GM19193 (cell line): ENCODE results near the gene MRPL21.

ENCODE experiments used
- POLR2A ChIP-seq: IDR thresholded peaks from 4 replicates; pipeline ENCODE4 v1.6.1; 2011; ENCODE audit not compliant: insufficient read depth, insufficient read length; ENCODE audit errors: extremely low read depth

The MRPL21 gene

DNA sequence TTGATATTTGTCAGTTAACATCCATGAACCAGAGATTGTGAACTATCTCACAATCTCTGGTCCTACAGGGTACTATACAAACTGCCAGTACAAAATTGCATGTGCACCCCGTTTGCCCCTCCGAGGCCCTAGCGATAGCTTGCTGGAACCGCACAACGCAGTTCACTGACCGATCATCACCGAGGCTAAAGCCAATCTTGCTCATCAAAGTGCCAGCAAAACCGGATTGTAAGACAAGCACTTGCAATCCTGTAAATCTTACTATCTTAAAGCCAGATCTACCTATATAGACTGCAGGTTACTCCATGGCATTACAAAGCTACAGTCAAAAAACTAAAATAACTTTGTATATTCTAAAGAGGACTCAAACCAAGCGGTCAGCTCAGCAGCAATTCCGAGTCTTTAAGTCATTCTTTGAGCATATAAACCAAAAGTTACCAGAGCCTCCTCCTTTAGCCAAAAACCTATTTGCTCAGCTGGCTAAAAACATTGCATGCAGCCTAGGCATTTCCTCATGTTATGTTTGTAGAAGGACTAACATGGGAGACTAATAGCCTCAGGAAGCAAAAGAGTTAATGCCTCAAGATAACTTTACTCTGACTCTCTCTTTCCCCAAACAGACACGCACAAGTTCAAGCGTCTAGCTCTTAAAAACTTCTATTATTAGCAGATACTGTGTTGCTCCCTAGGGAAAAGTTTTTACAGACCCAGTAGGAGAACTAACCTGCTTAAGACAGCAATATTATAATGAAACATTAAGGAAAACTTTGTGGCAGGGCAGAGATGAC, 31.2 kb downstream of the MRPL21 start:
- TF ChIP-seq POLR2A: no peak

DNA sequence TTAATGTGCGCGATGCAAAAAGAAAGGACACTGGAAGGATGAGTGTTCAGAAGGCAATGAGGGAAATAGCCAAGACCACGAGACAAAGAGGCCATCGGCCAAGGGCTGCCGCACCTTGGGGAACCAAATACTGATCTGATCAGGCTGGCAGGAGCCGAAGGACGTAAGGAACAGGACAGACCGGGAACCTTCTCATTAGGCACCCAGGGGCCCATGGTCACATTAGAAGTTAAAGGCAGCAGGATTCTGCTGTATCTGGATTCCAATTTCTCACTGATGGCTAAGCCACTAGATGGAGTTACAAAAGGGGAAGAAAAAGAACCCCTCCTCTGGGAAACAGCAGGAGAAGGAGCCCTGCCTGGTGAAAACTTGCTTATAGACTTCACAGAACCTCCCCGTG, 33.2 kb downstream of the MRPL21 start:
- no peak for TF ChIP-seq POLR2A

DNA sequence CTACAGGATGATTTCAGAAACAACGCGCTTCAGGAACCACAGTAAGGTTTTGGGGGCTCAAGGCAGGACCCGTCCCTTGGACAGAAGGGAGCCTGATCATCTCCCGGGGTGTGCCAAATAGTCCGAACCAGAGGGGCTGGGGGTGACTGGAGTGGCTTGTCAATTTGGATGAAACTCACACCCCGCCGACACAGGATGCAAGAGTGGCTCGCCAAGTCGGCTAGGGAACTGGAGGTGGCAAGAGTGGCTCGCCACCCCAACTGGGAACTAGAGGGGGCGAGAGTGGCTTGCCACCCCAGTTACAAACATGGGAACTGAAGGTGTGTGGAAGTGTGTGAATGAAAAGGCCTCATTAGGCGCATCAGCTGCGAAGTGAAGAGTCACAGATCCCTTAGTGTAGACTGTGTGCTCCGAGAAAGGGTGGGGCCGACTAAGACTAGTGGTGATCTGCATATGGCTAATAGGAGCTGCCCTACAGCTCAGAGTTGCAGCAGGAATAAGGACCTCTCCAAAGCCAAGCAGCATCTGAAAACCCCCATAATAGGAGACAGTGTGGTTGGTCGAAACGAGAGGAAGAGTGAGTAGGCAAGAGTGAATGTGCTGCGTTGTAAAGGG, 35.3 kb downstream of the MRPL21 start:
- TF ChIP-seq POLR2A: no peak

DNA sequence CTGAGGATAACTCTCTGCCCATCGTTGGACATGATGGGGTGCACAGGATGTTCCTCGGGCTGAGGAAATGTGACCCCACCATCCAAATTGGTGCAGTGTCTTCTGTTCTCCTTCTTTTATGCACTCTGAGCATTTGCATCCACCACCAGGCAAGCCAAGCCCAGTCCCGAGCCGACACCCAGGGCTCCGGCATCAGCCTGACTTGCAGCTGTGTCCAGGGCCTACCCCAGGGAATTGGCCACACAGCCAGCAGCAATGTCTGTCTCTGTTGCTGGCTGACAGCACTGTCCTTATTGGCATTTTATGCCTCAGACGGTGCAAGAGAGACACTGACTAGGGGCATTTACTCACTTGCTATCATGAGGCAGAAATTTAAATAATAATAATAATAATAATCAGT, 36.6 kb downstream of the MRPL21 start:
- no peak for TF ChIP-seq POLR2A

DNA sequence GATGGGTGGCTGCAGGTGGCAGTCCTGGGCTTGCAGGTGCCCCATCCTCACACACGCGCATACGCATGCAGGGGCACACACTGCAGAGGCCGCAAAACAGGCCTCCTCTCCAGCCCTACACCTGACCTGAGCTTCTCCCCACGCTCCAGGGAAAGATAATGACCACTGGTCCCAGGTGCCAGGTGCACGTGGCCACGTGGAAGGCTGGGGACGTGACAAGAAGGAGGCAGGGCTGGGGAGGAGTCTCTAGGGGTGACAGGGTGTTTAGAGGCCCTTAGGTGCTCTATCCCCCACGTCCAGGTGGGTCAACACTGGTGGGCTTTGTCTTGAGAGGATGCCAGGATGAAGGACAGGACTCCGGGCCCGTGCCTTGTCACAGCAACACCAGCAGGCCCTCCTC, 38.4 kb downstream of the MRPL21 start:
- no peak for TF ChIP-seq POLR2A

DNA sequence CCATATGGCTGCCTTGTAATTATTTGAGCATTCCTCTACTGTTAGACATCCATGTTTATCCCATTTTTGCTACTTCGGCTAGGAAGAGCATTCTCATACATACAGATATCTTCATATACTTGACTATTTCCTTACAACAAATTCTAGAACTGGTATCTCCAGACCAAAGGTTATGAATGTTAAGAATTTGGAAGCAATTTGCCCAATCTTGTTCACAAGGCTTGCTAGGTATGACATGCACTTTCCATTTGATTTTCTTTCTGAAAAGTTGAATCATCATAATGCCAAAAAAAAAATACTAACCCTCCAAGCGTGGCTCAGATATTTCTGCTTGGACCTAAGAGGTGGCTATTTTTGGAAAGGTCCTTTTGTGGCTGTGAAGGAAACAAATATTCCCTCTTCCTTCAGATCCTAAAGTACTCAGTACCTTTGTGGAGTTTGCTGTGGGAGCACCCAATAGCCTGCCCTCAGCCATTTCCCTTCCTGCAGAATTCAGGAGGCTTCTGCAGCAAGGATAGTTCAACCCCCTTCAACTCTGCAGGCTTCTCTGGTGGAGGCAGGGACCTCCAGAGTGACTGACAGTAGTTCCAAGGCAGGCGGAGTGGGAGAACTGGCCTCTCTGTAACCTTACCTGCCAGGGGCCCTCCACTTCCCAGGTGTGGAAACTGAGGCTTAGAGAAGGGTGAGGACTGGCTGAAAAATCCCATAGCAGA, 39.9 kb downstream of the MRPL21 start:
- TF ChIP-seq POLR2A: no peak

DNA sequence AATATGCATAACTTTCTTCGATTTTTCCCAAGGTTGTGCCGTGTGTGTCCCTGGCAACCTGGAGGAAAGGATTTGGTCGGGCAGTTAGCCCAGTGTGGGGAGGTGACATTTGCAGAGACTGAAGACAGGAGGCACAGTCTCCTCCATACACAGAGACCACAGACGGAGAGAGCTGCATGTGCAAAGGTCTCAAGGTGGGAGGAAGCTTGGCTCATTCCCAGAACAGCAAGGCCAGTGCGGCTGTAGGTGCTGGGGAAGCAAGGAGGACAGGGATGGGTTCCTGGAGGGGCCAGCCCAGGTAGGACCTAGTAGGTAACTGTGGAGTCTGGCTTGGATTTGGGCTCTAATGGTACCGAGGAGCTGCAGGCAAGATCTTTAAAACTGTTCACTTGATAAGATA, 41.2 kb downstream of the MRPL21 start:
- TF ChIP-seq POLR2A: no peak

DNA sequence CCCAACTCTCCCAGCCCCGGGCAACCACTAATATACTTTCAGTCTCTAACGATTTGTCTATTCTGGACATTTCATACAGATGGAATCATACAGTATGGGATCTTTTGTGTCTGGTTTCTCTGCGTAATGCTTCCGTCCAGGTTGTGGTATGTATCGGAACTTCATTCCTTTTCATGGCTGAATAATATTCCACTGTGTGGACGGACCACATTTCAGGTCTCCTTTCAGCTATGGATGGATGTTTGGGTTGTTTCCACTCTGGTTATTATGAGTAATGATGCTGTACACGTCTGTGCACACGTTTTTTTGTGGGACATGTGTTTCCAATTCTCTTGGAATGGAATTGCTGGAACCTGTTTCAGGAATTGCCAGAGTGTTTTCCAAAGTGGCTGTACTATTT, 44.5 kb downstream of the MRPL21 start:
- no peak for TF ChIP-seq POLR2A

DNA sequence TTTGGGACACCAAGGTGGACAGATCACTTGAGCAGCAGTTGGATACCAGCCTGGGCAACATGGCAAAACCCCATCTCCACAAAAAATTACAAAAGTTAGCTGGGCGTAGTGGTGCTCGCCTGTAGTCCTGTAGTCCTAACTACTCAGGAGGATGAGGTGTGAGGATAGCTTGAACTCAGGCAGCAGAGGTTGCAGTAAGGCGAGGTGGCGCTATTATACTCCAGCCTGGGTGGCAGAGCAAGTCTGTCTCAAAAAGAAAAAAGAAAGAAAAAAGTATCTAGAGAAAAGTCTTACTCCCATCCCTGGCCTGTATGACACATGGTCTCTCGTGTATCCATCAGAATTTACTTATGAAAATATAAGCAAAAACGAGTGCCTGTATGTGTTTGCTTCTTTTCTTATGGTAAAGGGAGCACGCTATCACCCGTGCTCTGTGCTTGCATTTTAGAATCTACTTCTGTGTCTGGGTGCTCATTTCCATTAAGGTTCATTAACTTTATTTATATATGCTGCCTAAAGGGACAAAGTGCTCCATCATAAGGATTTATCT, 46.5 kb downstream of the MRPL21 start:
- TF ChIP-seq POLR2A: no peak

DNA sequence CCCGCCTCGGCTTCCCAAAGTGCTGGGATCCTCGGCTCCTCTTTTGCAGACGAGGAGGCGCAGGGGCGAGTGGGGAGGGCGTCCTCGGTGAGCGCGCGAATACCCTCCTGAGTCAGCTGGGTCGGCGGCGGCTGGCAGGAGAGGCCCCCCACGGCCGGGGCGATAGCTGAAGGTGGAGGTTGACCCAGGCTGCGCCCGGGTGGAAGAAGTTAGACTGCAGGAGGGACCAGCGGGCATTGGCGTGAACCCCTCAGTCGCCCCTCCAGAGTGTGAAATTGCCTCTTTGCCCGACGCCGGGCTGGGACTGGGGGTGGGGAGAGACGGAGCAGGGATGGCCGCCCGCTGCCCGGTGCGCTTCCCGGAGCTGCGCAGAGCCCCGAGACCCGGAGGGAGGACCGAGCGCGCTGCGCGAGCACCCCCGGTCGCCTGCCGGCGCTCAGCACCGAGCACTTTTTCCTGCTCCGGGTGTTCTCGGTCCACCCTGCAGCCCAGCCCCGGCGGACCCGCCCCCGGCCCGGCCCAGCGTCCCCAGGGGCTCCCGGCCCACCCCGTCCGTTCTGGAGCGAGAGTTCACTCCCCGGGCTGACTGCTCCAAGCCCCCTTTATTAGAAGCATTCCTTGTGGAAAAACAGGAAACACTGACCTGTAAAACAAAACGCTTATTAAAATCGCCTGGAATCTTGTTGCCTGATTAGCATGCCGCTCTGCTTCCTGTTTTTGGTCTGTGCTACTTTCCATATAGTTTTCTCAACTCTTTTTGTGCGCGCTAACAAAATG, 48.2 kb downstream of the MRPL21 start:
- no peak for TF ChIP-seq POLR2A

DNA sequence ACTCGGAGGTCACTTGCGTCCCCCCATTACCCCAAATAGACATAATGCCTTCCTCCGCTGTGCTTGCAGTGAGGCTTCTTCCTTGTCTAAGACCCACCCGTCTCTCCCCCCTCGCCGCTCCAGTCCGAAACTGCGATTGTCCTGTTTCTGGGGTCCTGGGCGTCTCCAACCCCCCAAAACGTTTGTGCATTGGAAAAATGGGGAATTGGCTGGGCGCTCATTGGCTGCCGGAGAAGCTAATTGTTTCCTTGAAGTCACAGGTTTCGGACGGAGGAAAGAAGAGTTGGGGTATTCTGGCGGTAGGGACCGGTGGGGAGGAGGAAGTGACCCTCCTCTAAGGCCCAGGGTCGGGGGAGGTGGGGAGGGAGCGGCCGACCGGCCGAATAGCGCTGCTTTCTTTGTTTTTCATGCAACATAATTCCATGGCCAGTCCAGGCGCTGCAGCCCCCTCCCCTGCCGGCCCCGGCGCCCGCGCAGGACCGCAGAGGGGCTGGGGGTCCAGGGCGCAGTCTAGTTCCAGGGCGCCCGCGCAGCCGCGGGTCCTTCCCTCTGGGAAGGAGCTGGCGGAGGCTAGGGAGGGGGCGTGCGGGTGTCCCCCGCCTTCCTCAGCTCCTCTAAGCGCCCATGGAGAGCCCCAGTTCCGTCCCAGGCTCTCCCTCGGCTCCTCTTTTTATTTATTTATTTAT, 49.2 kb downstream of the MRPL21 start:
- no peak for TF ChIP-seq POLR2A

DNA sequence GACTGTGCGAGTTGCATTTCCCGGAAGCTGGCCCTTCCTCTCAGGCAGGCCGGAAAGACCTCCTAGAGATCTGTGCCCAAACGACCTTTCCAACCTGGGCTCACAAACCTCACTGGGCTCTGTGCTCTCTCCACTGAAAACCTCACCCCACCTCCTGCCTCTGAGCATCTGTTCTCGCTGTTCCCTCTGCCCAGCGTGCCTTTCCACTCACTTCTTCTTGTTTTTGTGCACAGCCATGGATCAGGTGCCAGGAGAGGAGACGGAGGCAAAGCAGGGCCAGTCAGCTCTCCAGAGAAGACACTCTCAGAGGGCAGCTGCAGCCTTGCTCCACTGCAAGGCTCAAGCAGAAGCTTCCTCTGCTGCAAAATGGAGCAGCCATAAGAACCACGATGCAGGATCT, 51.0 kb downstream of the MRPL21 start:
- no peak for TF ChIP-seq POLR2A

DNA sequence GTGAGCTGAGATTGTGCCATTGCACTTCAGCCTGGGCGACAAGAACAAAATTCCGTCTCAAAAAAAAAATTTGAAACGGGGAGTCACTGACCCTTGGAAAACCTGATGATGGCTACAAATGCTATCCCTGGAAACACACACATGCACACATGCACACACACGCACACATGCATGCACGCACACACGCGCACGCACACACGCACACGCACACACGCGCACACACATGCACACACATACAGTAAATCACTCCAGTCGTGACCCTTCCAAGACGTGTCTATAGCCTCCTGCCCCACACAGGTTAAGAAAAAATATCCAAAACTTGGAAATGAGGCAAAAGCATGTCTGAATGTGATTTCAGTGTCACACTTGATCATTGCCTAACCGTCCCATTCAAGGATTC, 55.2 kb downstream of the MRPL21 start:
- no peak for TF ChIP-seq POLR2A

DNA sequence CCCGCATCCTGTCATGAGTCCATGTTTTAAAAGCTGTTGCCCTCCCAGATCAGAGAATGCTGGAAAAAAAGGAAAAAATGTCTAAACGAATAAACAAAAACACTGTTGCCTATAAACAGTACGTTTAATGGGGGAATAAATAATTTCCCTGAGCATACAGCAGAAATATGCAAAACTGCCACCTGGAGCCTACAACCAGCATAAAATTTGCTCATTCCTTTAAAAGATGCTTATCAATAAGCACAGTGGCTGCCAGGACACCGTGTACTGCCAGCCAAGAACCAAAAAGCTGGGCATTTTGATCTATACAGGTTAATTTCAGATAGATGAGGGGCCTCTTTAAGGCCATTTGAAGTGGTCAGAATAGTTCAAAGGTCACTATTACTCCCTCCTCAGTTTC, 56.2 kb downstream of the MRPL21 start:
- TF ChIP-seq POLR2A: no peak
